GM18505 (cell line): Measurements from ENCODE around the gene GAB2.
"Not testable (repeated sequence)": the region's sequence is repeated elsewhere in the genome, so short reads cannot be mapped to it uniquely, and the experiment has no call there.

ENCODE experiments used
- ATAC-seq: cut with Tn5 transposase; IDR thresholded peaks from one replicate; pipeline ENCODE4 v1.9.1; 2021; ENCODE audit not compliant: unreplicated experiment
- POLR2A ChIP-seq: IDR thresholded peaks from 4 replicates; pipeline ENCODE4 v1.6.1; 2011; ENCODE audit warnings: borderline replicate concordance; ENCODE audit not compliant: insufficient read depth, insufficient read length; ENCODE audit errors: extremely low read depth

The GAB2 gene

DNA sequence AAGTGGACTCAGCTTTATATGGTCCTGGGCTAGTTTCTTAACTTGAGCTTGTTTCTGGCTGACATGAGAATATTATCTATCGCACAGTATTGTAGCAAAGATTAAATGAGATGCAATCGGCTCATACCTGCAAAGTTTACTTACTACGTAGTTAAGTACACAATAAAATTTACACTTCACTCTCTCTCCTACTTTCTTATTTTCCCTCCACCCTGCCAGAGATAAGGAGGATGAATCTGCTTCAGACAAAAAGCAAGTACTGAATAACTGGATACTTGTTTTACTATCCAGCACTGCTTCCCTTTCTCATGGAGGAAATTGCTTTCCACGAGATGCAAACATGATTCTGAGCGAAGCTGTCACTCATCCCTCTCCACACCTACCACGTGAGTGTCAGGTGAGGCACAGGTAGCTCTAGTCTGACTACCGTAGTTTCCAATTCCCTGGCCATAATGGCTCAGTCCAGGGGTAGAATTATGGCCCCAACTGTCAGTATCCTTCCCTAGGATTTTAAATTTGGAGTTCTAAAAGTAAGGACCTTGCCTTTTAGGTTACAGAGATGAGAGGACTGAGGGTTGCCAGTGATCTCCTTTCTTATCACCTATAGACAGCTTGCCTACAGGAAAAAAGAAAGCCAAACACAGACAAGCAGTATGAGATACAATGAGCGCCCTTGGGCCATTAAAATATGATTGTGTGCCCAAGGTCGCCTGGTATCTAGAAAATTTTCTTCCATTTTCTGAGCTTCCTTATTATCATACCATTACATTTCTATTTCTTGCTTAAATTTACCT, 39.8 kb downstream of the GAB2 start:
- no peak for TF ChIP-seq POLR2A
- no peak for ATAC-seq

DNA sequence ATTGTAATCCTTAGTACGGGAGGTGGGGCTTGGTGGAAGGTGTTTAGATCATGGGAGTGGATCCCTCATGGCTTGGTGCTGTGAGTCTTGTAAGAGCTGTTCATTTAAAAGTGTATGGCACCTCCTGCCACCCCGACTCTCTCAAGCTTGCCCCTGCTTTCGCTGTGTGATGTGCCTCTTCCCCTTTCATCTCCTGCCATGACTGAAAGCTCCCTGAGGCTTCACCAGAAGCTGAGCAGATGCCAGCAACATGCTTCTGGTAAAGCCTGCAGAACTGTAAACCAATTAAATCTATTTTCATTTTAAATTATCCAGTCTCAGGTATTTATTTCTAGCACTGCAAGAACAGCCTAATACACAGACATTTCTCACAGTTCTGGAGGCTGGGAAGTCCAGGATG, 40.8 kb downstream of the GAB2 start:
- no peak for TF ChIP-seq POLR2A
- ATAC-seq: no peak

DNA sequence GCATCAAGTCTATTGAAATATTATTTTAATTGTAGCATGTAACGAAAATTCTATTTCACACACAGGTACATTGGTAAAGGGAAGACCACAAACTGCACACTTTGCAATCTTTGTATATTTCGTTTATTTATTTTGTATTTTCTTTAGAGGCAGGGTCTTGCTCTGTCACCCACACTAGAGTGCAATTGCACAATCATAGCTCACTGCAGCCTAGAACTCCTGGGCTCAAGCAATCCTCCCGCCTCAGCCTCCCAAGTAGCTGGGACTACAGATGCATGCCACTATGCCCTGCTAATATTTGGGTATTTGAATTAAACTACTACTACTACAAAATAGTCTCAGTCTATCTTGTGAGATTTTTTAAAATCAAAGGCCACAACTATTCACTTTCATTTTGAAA, 42.7 kb downstream of the GAB2 start:
- no peak for TF ChIP-seq POLR2A
- ATAC-seq: no peak

DNA sequence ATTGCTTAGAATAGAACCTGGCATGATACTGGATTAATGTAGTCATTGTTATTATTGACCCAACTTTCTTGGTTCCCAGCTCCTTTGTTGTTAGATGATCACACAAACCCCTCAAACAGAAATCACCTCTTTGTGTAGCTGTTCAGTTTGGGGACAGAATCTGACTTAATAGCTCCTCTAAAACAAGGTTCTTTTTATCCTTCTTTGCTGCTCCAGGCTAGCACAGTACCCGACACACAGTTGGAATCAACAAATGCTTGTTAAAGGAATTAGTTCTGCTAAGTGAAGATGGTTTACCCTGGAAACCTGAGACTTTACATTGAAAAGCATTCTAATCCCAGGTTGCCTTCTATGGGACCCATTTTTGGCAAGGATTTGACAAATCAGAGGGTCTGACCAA, 43.9 kb downstream of the GAB2 start:
- no peak for TF ChIP-seq POLR2A
- ATAC-seq: no peak

DNA sequence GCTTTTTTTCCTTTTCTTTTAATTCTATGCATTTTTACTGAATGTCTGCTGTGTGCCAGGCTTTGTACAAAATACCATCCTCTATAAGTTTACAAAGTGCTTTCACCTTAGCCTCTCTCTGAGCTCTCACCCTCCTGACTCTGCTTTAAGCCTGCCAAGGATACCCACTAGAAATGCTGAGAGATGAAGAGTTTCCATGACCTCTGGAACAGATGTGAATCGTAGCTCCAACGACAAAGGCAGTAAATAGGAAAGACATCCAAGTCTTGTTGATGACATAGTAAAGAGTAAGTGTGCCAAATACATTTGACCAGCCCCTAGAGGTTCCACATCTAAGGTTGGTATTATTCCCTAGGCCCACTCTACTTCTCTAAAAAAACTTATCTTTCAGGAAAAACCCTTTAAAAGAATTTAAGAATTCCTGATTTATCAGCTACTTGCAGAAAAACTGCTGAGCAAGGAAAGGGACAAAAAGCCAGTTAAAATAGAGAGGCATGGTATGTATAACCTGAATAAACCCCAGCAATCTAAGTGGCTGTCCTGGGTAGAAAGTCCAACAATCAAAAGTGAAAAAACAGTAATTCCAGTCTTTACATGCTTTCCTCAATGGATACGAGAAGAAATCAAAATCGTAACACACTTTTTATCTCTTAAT, 45.4 kb downstream of the GAB2 start:
- no peak for ATAC-seq
- TF ChIP-seq POLR2A: no peak

DNA sequence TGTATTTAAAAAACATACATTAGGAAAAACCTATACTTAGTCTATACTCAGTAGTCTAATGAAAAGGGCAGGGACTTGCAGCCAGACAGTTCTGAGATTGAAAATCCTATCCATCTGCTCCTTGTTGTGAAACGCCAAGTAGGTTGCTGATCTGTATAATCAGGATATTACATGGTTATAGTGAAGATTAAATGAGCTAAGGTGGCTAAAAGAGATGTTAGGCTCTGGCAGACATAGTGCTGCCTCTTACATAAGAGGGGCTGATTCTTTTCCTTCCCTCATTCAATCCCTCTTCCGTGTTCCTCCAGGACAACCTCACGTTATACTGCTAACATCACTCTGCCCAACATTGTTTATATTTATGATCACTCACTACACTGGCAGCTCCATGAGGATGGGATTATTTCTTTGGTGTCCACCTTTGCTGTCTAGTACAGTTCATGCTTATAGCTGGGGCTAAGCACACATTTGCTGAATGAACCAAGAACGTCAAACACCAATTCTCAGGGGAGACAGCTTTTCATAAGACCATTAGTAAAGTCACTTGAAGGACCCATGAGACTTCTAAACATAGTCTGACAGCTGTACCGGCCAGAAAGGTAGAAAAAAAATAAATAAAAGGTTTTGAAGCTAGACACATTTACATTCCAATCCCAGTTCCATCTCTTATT, 46.3 kb downstream of the GAB2 start:
- no peak for ATAC-seq
- no peak for TF ChIP-seq POLR2A

DNA sequence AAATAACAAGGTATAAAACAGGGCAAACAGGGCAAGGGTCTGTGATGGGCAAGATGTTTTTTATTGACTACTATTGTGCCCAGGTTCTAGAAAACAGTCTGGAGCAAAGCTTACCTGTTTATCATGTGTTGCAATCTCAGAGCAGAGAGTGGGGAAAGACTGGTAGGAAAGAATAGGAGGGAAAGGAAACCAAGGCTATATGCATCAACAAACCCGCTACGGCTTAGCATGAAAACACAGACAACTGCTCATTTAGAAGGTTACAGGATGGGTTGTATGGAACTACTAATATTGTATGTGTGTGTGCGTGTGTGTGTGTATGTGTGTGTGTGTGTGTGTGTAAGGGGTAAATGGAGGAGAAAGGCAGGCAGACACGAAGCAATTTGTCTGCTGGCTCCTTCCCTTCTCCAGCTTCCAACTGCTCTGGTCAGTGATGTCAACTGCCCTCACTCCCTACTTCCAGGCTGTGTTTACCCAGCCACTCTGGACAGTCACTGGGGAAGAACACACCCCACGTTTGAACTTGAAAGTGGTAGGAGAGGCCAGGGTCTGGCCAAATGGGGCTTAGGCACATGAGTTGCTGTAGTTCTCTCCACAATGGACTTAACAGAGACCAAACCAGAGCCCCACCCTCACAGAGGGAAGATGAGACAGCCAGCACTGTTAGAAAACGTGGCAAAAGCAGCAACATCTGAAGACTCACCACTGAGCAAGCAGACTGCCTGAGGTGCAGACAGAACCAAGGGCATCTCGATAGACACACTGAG, 47.0 kb downstream of the GAB2 start:
- TF ChIP-seq POLR2A: no peak
- ATAC-seq: no peak

DNA sequence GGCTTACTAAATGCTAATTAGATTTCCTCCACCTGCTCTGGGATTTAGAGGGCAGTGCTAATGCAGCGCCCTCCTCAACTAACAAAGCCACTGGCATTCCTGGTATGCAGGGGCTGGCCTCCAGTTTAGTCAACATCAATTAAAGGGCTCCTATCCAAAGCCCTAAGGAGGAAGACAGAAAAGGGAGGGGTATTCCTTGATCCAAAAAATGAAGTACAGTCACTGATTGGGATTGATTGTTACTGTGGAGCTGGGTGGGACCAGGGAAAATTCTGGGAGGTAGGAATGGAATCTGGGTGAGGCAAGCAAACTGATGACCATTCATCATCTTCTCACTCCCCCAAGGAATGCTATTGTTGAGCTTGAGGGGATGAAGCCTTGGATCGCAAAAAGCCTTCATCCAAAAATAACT, 52.2 kb downstream of the GAB2 start:
- no peak for ATAC-seq
- no peak for TF ChIP-seq POLR2A

DNA sequence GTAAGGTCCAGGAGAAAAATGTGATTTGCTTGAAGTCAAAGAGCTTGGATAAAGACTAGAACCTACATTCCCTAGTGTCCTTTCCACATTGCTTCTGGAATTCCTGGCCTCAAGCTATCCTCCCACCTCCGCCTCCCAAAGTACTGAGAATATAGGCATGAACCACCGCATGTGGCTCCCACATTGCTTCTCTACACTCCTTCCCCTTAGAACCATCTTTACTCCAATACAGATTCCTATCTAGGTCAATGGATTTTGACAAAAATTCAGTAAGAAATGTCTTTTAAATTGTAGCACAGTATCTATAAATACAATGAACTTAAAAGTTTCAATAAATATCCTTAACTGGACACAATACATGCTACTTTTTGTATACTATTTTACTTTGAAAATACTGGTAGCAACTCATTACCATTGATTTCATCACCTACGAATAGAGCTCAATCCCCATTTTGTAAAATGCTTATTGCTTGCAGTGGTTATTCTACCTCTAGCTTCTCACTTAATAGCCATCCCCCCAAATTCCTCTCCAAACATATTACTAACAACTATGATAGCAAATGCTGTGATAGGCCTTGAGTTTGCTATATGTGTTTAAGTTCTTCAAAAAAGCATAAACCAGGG, 53.4 kb downstream of the GAB2 start:
- ATAC-seq: no peak

DNA sequence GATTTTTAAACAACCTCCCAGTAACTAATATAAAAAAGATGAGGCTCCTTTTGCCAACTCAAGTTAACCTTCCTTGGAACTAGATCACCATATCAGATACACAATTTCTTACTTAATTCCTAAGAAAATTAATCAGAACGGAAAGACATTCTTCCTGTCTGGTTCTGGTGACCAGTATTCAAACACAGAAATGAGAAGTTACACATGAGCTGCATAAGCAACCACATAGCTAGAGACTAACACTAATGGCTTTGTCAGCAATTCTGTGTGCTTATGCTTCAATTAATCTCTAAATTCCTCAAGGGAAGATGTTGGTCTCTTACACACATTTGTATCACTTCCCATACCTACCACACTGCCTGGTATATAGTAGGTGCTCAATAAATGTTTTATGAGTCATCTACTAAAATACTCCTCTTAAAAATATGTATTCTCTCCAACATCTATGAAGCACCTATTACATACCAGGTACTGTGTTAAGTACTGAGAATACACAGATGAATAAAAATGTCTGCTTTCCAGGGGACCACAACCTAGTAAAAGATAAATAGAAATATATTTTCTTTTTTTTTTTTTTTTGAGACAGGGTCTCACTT, 54.5 kb downstream of the GAB2 start:
- no peak for ATAC-seq
- TF ChIP-seq POLR2A: no peak

More for the DNA sequence above, 53.4 kb downstream of the GAB2 start:
- TF ChIP-seq POLR2A: no peak

DNA sequence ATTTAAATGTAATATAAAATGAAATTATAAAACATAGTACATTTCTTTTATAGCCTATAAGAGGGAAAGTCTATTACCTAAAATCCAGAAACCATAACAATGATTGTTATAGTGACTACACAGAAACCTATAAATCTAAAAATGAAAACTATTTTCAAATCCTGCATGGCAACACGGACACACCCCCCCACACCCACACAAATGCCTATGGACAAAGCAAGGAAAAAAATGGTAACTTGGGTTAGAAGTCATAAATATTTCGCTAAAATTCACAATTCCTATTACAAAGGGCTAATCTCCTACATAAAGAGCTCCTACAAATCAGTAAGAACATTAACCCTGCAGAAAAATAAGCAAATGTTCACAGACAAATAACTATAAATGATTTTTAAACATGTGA, 56.4 kb downstream of the GAB2 start:
- no peak for ATAC-seq
- no peak for TF ChIP-seq POLR2A

DNA sequence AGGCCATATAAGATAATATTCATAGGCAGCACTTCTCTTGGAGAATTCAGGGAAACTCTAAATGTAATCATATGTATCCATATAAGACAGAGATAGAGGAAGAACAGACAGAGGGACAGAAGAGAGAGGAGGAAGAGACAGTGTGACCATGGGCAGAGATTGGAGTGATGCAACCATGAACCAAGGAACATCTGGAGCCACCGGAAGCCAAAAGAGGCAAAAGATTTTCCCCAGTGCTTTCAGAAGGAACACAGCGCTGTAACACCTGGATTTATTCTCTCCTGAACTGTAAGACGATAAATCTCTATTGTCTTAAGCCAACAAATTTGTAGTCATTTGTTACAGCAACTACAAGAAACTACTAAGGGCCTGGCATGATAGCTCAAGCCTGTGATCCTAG, 57.7 kb downstream of the GAB2 start:
- no peak for ATAC-seq
- TF ChIP-seq POLR2A: no peak

DNA sequence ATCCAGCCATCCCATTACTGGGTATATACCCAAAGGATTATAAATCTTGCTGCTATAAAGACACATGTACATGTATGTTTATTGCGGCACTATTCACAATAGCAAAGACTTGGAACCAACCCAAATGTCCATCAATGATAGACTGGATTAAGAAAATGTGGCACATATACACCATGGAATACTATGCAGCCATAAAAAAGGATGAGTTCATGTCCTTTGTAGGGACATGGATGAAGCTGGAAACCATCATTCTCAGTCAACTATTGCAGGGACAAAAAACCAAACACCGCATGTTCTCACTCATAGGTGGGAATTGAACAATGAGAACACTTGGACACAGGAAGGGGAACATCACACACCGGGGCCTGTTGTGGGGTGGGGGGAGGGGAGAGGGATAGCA, 59.7 kb downstream of the GAB2 start:
- not testable (repeated sequence) for ATAC-seq

DNA sequence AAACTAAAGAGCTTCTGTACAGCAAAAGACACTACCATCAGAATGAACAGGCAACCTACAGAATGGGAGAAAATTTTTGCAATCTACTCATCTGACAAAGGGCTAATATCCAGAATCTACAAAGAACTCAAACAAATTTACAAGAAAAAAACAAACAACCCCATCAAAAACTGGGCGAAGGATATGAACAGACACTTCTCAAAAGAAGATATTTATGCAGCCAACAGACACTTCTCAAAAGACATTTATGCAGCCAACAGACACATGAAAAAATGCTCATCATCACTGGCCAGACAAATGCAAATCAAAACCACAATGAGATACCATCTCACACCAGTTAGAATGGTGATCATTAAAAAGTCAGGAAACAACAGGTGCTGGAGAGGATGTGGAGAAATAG, 60.2 kb downstream of the GAB2 start:
- not testable (repeated sequence) for ATAC-seq

DNA sequence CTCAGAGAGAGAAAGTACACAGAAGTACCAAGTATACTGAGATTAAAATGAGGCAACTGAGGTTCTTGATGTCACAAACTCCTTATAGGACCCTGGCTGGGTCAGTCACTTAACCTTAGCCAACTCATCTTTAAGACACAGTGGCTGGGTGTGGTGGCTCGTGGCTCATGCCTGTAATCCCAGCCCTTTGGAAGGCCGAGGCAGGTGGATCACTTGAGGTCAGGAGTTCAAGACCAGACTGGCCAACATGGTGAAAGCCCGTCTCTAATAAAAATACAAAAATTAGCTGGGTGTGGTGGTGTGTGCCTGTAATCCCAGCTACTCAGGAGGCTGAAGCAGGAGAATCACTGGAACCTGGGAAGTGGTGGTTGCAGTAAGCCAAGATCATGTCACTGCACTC, 61.9 kb downstream of the GAB2 start:
- ATAC-seq: not testable (repeated sequence)
